Sigmoid colon (tissue), 4 donors: ENCODE data around the gene IFT25.
A peak's percentile ranks its signal among the peaks of the same experiment; 100 is the strongest.

Experiments used
- CTCF ChIP-seq, 4 experiments: fragments of 450-650 bp in 3 of 4; fragments of 200-600 bp in 1 of 4; IDR thresholded peaks; one replicate each; pipeline ENCODE4 v1.5.1; 2016 to 2019; ENCODE audit warnings: antibody characterized with exemption in 4 of 4, mild to moderate bottlenecking in 3 of 4, moderate library complexity in 2 of 4
- EP300 ChIP-seq, 4 donors: sonication (generic); formaldehyde crosslinking; IDR thresholded peaks; one replicate each; pipeline ENCODE4 v1.6.1; 2017; ENCODE audit warnings: antibody characterized with exemption in 4 of 4
- POLR2A ChIP-seq, 2 donors: fragments of 450-650 bp; IDR thresholded peaks; one replicate each; pipeline ENCODE4 v1.6.1; 2016; ENCODE audit warnings: antibody characterized with exemption in 2 of 2, mild to moderate bottlenecking in 2 of 2, moderate library complexity in 2 of 2
- POLR2AphosphoS5 ChIP-seq, 4 donors: sonication (generic); formaldehyde crosslinking; IDR thresholded peaks; one replicate each; pipeline ENCODE4 v1.6.1; 2017; ENCODE audit warnings: antibody characterized with exemption in 4 of 4

GRCh38 chr1:53889304-53890298 is 55.9 kb downstream of the IFT25 start, which contains the start of gene YIPF1:
- no peak for TF ChIP-seq CTCF (IDR thresholded peaks at IDR 0.05)
- TF ChIP-seq POLR2A (IDR thresholded peaks at IDR 0.05), result no peak
- TF ChIP-seq EP300 (IDR thresholded peaks at IDR 0.05), result peak in 1 of 4 donors; percentile 31
- TF ChIP-seq POLR2AphosphoS5 (IDR thresholded peaks at IDR 0.05), result peak in 3 of 4 donors; percentile 67 to 74 (median 69)
